ENCODE results near the gene DDX46. TPM values are rescaled to one million over a fixed set of nuclear protein-coding genes. Genes with fewer than 3 reads are reported as not detected.
A peak's percentile ranks its signal among the peaks of the same experiment; 100 is the strongest.

Gene DDX46
- total RNA-seq, 2 experiments from 2014 or later: 47.1 to 78.8 TPM

DNA sequence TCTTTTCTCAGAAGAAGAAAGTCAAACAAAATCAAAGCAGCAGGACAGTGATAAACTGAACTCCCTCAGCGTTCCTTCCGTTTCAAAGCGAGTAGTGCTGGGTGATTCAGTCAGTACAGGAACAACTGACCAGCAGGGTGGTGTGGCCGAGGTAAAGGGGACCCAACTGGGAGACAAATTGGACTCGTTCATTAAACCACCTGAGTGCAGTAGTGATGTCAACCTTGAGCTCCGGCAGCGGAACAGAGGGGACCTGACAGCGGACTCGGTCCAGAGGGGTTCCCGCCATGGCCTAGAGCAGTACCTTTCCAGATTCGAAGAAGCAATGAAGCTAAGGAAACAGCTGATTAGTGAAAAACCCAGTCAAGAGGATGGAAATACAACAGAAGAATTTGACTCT, 17.5 kb upstream of the DDX46 start:
- DNase-seq (ENCODE audit: low spot score): no peak
- TF ChIP-seq, protein P1, sequence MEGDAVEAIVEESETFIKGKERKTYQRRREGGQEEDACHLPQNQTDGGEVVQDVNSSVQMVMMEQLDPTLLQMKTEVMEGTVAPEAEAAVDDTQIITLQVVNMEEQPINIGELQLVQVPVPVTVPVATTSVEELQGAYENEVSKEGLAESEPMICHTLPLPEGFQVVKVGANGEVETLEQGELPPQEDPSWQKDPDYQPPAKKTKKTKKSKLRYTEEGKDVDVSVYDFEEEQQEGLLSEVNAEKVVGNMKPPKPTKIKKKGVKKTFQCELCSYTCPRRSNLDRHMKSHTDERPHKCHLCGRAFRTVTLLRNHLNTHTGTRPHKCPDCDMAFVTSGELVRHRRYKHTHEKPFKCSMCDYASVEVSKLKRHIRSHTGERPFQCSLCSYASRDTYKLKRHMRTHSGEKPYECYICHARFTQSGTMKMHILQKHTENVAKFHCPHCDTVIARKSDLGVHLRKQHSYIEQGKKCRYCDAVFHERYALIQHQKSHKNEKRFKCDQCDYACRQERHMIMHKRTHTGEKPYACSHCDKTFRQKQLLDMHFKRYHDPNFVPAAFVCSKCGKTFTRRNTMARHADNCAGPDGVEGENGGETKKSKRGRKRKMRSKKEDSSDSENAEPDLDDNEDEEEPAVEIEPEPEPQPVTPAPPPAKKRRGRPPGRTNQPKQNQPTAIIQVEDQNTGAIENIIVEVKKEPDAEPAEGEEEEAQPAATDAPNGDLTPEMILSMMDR (conservative IDR thresholded peaks at IDR 0.05; ENCODE audit: low read length): no peak
- TF ChIP-seq EZH2phosphoT487 (IDR thresholded peaks at IDR 0.05; ENCODE audit: borderline replicate concordance, low read depth, low read length): no peak
- Histone ChIP-seq H3K36me3 (ENCODE audit: insufficient read depth, low read length) (peaks cover 41% of the 10 kb centered on the region), H2AFZ (ENCODE audit: low read length) (no peak overlapping the region), H3K9me3 (ENCODE audit: low read length) (no peaks in the 10 kb centered on the region), H3K4me1 (ENCODE audit: insufficient read depth, low read length, poor library complexity, severe bottlenecking) (peaks cover 25% of the 10 kb centered on the region), H3K79me2 (ENCODE audit: insufficient read depth, low read depth, low read length) (peaks cover 51% of the 10 kb centered on the region), H3K4me2 (ENCODE audit: low read length) (no peak overlapping the region), H3K9me2 (ENCODE audit: insufficient read depth, low read length) (no peaks in the 10 kb centered on the region), H4K20me1 (ENCODE audit: insufficient read depth, low read length) (no peaks in the 10 kb centered on the region), H3K4me3 (ENCODE audit: low read depth, low read length, poor library complexity, severe bottlenecking) (no peak overlapping the region), H3K27ac (ENCODE audit: low read depth, low read length, poor library complexity, severe bottlenecking) (no peak overlapping the region)
- POLR2A ChIA-PET: interaction anchor here (0.6 to 2.9 kb wide), 4 partner anchors 16 to 165 kb away, joined by 3 to 14 read pairs (median 5); no protein-coding TSS in a partner anchor
- no TSS peak for BruUV-seq (replicated peaks)
- CTCF ChIA-PET (ENCODE audit: unreplicated experiment): interaction anchor here (0.5 to 1.0 kb wide), 2 partner anchors 17 to 346 kb away, joined by 3 to 5 read pairs; partner anchors contain the start of gene DDX46
- intact Hi-C loops (cut with micrococcal nuclease; ENCODE audit: unreplicated experiment): no loop called here

DNA sequence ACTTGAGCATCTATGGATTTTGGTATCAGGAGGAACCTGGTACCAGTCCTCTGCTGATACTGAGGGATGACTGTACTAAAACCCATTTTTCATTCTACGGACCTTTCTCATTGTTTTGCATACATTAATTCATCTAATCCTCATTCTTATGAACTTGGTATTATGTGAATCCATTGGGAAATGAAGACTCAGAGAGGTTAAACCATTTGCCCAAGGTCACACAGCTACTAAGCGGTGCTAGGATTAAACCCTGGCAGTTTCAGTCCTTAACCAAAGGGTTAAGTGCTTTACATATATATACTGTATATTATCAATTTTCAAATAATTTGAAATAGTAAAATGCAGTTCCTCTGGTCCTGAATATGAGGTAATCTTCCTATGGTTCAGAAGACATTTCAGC, 16.4 kb upstream of the DDX46 start:
- peaks cover 51% of the 10 kb centered on the region for H3K79me2 ChIP-seq (ENCODE audit: insufficient read depth, low read depth, low read length)
- BruUV-seq (replicated peaks): no TSS peak
- no peak for TF ChIP-seq EZH2phosphoT487 (IDR thresholded peaks at IDR 0.05; ENCODE audit: borderline replicate concordance, low read depth, low read length)
- TF ChIP-seq, protein P1 (conservative IDR thresholded peaks at IDR 0.05; ENCODE audit: low read length): no peak
- no peaks in the 10 kb centered on the region for H3K9me2 ChIP-seq (ENCODE audit: insufficient read depth, low read length)
- H3K27ac ChIP-seq (ENCODE audit: low read depth, low read length, poor library complexity, severe bottlenecking): no peak overlapping the region
- H3K36me3 ChIP-seq (ENCODE audit: insufficient read depth, low read length): peaks cover 41% of the 10 kb centered on the region
- no peaks in the 10 kb centered on the region for H3K9me3 ChIP-seq (ENCODE audit: low read length)
- peaks cover 16% of the 10 kb centered on the region for H3K4me1 ChIP-seq (ENCODE audit: insufficient read depth, low read length, poor library complexity, severe bottlenecking)
- no peak overlapping the region for H3K4me2 ChIP-seq (ENCODE audit: low read length)
- ChIA-PET CTCF (ENCODE audit: unreplicated experiment) (no interaction called here), POLR2A (no interaction called here)
- no peak overlapping the region for H2AFZ ChIP-seq (ENCODE audit: low read length)
- DNase-seq (ENCODE audit: low spot score): no peak
- H4K20me1 ChIP-seq (ENCODE audit: insufficient read depth, low read length): no peaks in the 10 kb centered on the region
- intact Hi-C loops (cut with micrococcal nuclease; ENCODE audit: unreplicated experiment): no loop called here
- no peak overlapping the region for H3K4me3 ChIP-seq (ENCODE audit: low read depth, low read length, poor library complexity, severe bottlenecking)

DNA sequence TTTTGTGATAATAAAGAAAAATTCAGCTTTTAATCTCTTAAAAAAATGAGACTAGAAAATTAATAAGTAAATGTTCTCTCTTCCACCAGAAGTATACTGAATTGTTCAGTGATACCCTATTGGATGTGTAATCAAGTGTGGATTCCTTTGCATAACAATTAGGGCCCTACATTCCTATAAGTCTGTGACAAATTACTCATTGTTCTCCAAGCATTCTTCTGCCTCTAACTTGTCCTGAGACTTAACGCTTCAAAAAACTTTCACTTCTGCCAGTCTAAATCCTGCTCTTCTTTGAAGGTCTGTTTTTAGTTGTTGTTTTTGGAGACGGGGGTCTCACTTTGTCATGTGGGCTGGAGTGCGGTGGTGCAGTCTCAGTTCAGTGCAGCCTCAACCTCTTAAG, 9.2 kb upstream of the DDX46 start:
- Histone ChIP-seq H2AFZ (ENCODE audit: low read length) (no peak overlapping the region), H3K4me3 (ENCODE audit: low read depth, low read length, poor library complexity, severe bottlenecking) (no peak overlapping the region), H3K9me3 (ENCODE audit: low read length) (no peaks in the 10 kb centered on the region), H3K79me2 (ENCODE audit: insufficient read depth, low read depth, low read length) (no peaks in the 10 kb centered on the region; the same call in 1 of the 2 replicates), H3K27ac (ENCODE audit: low read depth, low read length, poor library complexity, severe bottlenecking) (peak overlapping the region; percentile 12), H3K4me2 (ENCODE audit: low read length) (peak overlapping the region; percentile 25), H4K20me1 (ENCODE audit: insufficient read depth, low read length) (no peaks in the 10 kb centered on the region), H3K4me1 (ENCODE audit: insufficient read depth, low read length, poor library complexity, severe bottlenecking) (peaks cover 16% of the 10 kb centered on the region), H3K9me2 (ENCODE audit: insufficient read depth, low read length) (no peaks in the 10 kb centered on the region), H3K36me3 (ENCODE audit: insufficient read depth, low read length) (peaks cover 28% of the 10 kb centered on the region)
- ChIA-PET POLR2A (interaction anchor here (0.8 to 2.3 kb wide), 3 partner anchors 8 to 13 kb away, joined by 3 to 15 read pairs (median 4); partner anchors contain the start of gene DDX46), CTCF (ENCODE audit: unreplicated experiment) (no interaction called here)
- TF ChIP-seq, protein P1 (conservative IDR thresholded peaks at IDR 0.05; ENCODE audit: low read length): no peak
- TF ChIP-seq EZH2phosphoT487 (IDR thresholded peaks at IDR 0.05; ENCODE audit: borderline replicate concordance, low read depth, low read length): no peak
- no peak for DNase-seq (ENCODE audit: low spot score)
- no TSS peak for BruUV-seq (replicated peaks)
- intact Hi-C loops (cut with micrococcal nuclease; ENCODE audit: unreplicated experiment): no loop called here
